Caco-2 (cell line): ENCODE results near the gene LSM14A. TPM values are rescaled to one million over a fixed set of nuclear protein-coding genes. Genes with fewer than 3 reads are reported as not detected.

ENCODE experiments used
- BruUV-seq: library from RNA; stranded (reverse); fragments of 400-500 nt; replicated peaks from 2 replicates; lab custom pipeline; 2021; lab: Mats Ljungman, UMichigan
- CTCF ChIA-PET: fragments of 300-600 bp; sonication (Branson Sonifier 250); formaldehyde crosslinking; loops from one replicate; lab custom pipeline; 2022; ENCODE audit warnings: antibody characterized with exemption; lab: Charles Lee
- POLR2A ChIA-PET: fragments of 300-600 bp; sonication (Branson Sonifier 250); formaldehyde crosslinking; loops from one replicate; lab custom pipeline; 2022; ENCODE audit warnings: antibody characterized with exemption; lab: Charles Lee
- DNase-seq, 2 experiments: peaks; one replicate each; pipeline versions ENCODE4 v3.0.0 to v3.0.0-alpha.2; 2020 to 2022
- H3K27me3 ChIP-seq: replicated peaks from 2 replicates; pipeline ENCODE4 v1.6.0; 2011; ENCODE audit warnings: low read length; ENCODE audit not compliant: control insufficient read depth, insufficient read depth
- H3K36me3 ChIP-seq: 2 replicates; pipeline ENCODE4 v1.5.1; 2011; ENCODE audit warnings: low read length; ENCODE audit not compliant: control insufficient read depth, insufficient read depth
- H3K4me1 ChIP-seq: fragments of 250-450 bp; sonication (Bioruptor Pico); 2 replicates; pipeline ENCODE4 v1.5.1; 2020; ENCODE audit warnings: mild to moderate bottlenecking
- H3K4me3 ChIP-seq: 2 replicates; pipeline ENCODE4 v1.5.1; 2011; ENCODE audit warnings: low read depth, mild to moderate bottlenecking, control low read depth, low read length
- H3K9me3 ChIP-seq: fragments of 250-450 bp; sonication (Bioruptor Pico); 2 replicates; pipeline ENCODE4 v1.5.1; 2020; ENCODE audit warnings: mild to moderate bottlenecking, moderate library complexity
- H3K27ac Mint-ChIP-seq: one replicate; pipeline ENCODE4 v1.8.0; 2022; ENCODE audit warnings: mixed read lengths; ENCODE audit not compliant: unreplicated experiment
- H3K27me3 Mint-ChIP-seq: one replicate; pipeline ENCODE4 v1.8.0; 2022; ENCODE audit warnings: mixed read lengths; ENCODE audit not compliant: insufficient read depth, unreplicated experiment
- H3K36me3 Mint-ChIP-seq: one replicate; pipeline ENCODE4 v1.8.0; 2022; ENCODE audit warnings: mild to moderate bottlenecking, mixed read lengths; ENCODE audit not compliant: insufficient read depth, unreplicated experiment
- H3K4me1 Mint-ChIP-seq: one replicate; pipeline ENCODE4 v1.8.0; 2022; ENCODE audit warnings: low read depth, mixed read lengths; ENCODE audit not compliant: unreplicated experiment
- H3K4me3 Mint-ChIP-seq: one replicate; pipeline ENCODE4 v1.8.0; 2022; ENCODE audit warnings: mild to moderate bottlenecking, moderate library complexity, mixed read lengths; ENCODE audit not compliant: unreplicated experiment
- H3K9me3 Mint-ChIP-seq: one replicate; pipeline ENCODE4 v1.8.0; 2022; ENCODE audit warnings: mixed read lengths; ENCODE audit not compliant: unreplicated experiment
- CTCF ChIP-seq, 2 experiments: fragments of 200-600 bp in 1 of 2; IDR thresholded peaks; 1 replicate in 1 of 2; 2 replicates in 1 of 2; pipeline versions ENCODE4 v1.5.1 to v1.8.0; 2011 to 2022; ENCODE audit warnings: antibody characterized with exemption in 1 of 2, control low read depth in 1 of 2, inconsistent platforms in 1 of 2, low read depth in 1 of 2, low read length in 1 of 2, mild to moderate bottlenecking in 1 of 2, moderate library complexity in 1 of 2; ENCODE audit not compliant: insufficient read depth in 1 of 2, severe bottlenecking in 1 of 2, unreplicated experiment in 1 of 2
- intact Hi-C: fragments of 100-400 bp; cut with micrococcal nuclease; formaldehyde crosslinking; loops from one replicate; pipeline ENCODE4 v1.10.0; 2022; ENCODE audit not compliant: unreplicated experiment
- total RNA-seq: library from RNA; stranded (reverse); gene quantifications from 2 replicates; pipeline ENCODE4 v1.2.3, GENCODE V29; 2022

LSM14A gene
- total RNA-seq, 1 experiment from 2014 or later, result 233 TPM

GRCh38 chr19:34222386-34222785 is 50.1 kb downstream of the LSM14A start:
- Mint-ChIP-seq H3K4me3 (no peak overlapping the region), H3K36me3 (peaks cover 98% of the 10 kb centered on the region), H3K9me3 (no peaks in the 10 kb centered on the region), H3K4me1 (no peaks in the 10 kb centered on the region), H3K27ac (no peak overlapping the region), H3K27me3 (no peaks in the 10 kb centered on the region)
- no peak for DNase-seq
- CTCF ChIA-PET, result no interaction called here
- H3K4me3 ChIP-seq, result no peak overlapping the region
- no peak for TF ChIP-seq CTCF (IDR thresholded peaks at IDR 0.05; ENCODE audit: insufficient read depth in 1 of 2, low read depth in 1 of 2, low read length in 1 of 2, severe bottlenecking in 1 of 2, unreplicated experiment in 1 of 2)
- no peaks in the 10 kb centered on the region for H3K9me3 ChIP-seq
- H3K36me3 ChIP-seq, result peaks cover 9% of the 10 kb centered on the region
- POLR2A ChIA-PET, result no interaction called here
- no peaks in the 10 kb centered on the region for H3K27me3 ChIP-seq
- BruUV-seq, result no TSS peak
- intact Hi-C loops, result no loop called here
- no peaks in the 10 kb centered on the region for H3K4me1 ChIP-seq

- no TSS peak for BruUV-seq
- no peak for TF ChIP-seq CTCF (IDR thresholded peaks at IDR 0.05; ENCODE audit: insufficient read depth in 1 of 2, low read depth in 1 of 2, low read length in 1 of 2, severe bottlenecking in 1 of 2, unreplicated experiment in 1 of 2)
- no peaks in the 10 kb centered on the region for H3K4me1 Mint-ChIP-seq
- no peak overlapping the region for H3K4me3 Mint-ChIP-seq
- intact Hi-C loops, result no loop called here
- no peaks in the 10 kb centered on the region for H3K4me1 ChIP-seq
- CTCF ChIA-PET, result interaction anchor here (0.6 kb wide), 1 partner anchor 599 kb away, joined by 3 read pairs; no protein-coding TSS in a partner anchor
- H3K27me3 ChIP-seq, result no peaks in the 10 kb centered on the region
- no peak for DNase-seq
- peaks cover 8% of the 10 kb centered on the region for H3K36me3 ChIP-seq
- peaks cover 97% of the 10 kb centered on the region for H3K36me3 Mint-ChIP-seq
- no peaks in the 10 kb centered on the region for H3K9me3 Mint-ChIP-seq
- H3K27me3 Mint-ChIP-seq, result no peaks in the 10 kb centered on the region
- POLR2A ChIA-PET, result no interaction called here
- no peak overlapping the region for H3K4me3 ChIP-seq
- H3K27ac Mint-ChIP-seq, result no peak overlapping the region
- H3K9me3 ChIP-seq, result no peaks in the 10 kb centered on the region
Measured at GRCh38 chr19:34224996-34225658, 52.8 kb downstream of the LSM14A start.

GRCh38 chr19:34225659-34226015 is 53.3 kb downstream of the LSM14A start:
- no peak overlapping the region for H3K4me3 Mint-ChIP-seq
- POLR2A ChIA-PET, result no interaction called here
- no peak overlapping the region for H3K27ac Mint-ChIP-seq
- TF ChIP-seq CTCF (IDR thresholded peaks at IDR 0.05; ENCODE audit: insufficient read depth in 1 of 2, low read depth in 1 of 2, low read length in 1 of 2, severe bottlenecking in 1 of 2, unreplicated experiment in 1 of 2), result no peak
- H3K36me3 ChIP-seq, result peaks cover 7% of the 10 kb centered on the region; the same call in 1 of the 2 replicates
- intact Hi-C loops, result no loop called here
- no peaks in the 10 kb centered on the region for H3K4me1 ChIP-seq
- no peaks in the 10 kb centered on the region for H3K27me3 ChIP-seq
- CTCF ChIA-PET, result interaction anchor here (0.6 kb wide), 1 partner anchor 599 kb away, joined by 3 read pairs; no protein-coding TSS in a partner anchor
- no peaks in the 10 kb centered on the region for H3K4me1 Mint-ChIP-seq
- H3K4me3 ChIP-seq, result no peak overlapping the region
- no peaks in the 10 kb centered on the region for H3K9me3 Mint-ChIP-seq
- peaks cover 96% of the 10 kb centered on the region for H3K36me3 Mint-ChIP-seq
- DNase-seq, result no peak
- no peaks in the 10 kb centered on the region for H3K27me3 Mint-ChIP-seq
- H3K9me3 ChIP-seq, result no peaks in the 10 kb centered on the region
- BruUV-seq, result no TSS peak
